Measurements from ENCODE around the gene PDC. TPM values are rescaled to one million over a fixed set of nuclear protein-coding genes. Genes with fewer than 3 reads are reported as not detected.
A peak's percentile ranks its signal among the peaks of the same experiment; 100 is the strongest.

Gene PDC
- total RNA-seq, 2 donors from 2014 or later = not detected

DNA sequence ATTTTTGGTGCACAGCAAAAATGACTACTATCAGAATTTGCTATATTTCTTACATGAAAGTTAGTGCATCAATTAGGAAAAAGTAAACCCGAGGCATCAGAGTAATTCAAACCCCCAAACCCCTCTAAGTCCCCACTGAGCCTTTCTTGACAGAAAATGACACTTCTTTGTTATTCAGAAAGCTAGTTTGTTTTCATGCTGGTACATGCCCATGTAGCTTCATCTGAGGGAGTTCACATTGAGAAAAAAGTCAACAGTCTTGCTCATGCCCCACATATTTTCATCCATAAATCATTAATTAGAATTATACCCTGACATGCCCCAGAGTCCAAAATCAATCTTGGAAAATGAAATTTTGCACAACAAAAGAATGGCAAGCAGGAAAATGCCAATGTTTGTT, 39.9 kb upstream of the PDC start:
- peaks cover 10% of the 10 kb centered on the region for H3K9me3 ChIP-seq (ENCODE audit: control insufficient read depth, low read length)
- H3K27ac Mint-ChIP-seq = no peak overlapping the region
- H3K4me3 Mint-ChIP-seq = no peak overlapping the region
- WGBS, 2 experiments (ENCODE audit: insufficient coverage in 1 of 2, insufficient read length in 1 of 2) = 53% methylated on average over 1 of the region's 1 CpG; no CpG with 5 or more reads in 1 of the 2 experiments
- no peak overlapping the region for H3K4me3 ChIP-seq (ENCODE audit: low read length)
- H3K4me1 ChIP-seq (ENCODE audit: control insufficient read depth, insufficient read depth, low read length) = no peaks in the 10 kb centered on the region
- DNase-seq = no peak
- no peaks in the 10 kb centered on the region for H3K36me3 ChIP-seq (ENCODE audit: control insufficient read depth, insufficient read depth, low read length)
- peak overlapping the region; percentile 10 for H3K27ac ChIP-seq (ENCODE audit: low read depth, low read length)
- TF ChIP-seq, protein P1, sequence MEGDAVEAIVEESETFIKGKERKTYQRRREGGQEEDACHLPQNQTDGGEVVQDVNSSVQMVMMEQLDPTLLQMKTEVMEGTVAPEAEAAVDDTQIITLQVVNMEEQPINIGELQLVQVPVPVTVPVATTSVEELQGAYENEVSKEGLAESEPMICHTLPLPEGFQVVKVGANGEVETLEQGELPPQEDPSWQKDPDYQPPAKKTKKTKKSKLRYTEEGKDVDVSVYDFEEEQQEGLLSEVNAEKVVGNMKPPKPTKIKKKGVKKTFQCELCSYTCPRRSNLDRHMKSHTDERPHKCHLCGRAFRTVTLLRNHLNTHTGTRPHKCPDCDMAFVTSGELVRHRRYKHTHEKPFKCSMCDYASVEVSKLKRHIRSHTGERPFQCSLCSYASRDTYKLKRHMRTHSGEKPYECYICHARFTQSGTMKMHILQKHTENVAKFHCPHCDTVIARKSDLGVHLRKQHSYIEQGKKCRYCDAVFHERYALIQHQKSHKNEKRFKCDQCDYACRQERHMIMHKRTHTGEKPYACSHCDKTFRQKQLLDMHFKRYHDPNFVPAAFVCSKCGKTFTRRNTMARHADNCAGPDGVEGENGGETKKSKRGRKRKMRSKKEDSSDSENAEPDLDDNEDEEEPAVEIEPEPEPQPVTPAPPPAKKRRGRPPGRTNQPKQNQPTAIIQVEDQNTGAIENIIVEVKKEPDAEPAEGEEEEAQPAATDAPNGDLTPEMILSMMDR (conservative IDR thresholded peaks at IDR 0.05) = no peak
- peaks cover 13% of the 10 kb centered on the region for H3K4me1 Mint-ChIP-seq
- no peaks in the 10 kb centered on the region for H3K27me3 Mint-ChIP-seq (ENCODE audit: insufficient read depth)
- no peaks in the 10 kb centered on the region for H3K27me3 ChIP-seq (ENCODE audit: control insufficient read depth, insufficient read depth, low read length, poor library complexity, severe bottlenecking)
- H3K9ac ChIP-seq (ENCODE audit: extremely low read depth, low read length, poor library complexity, severe bottlenecking) = no peak overlapping the region
- peaks cover 3% of the 10 kb centered on the region for H3K9me3 Mint-ChIP-seq
- no peaks in the 10 kb centered on the region for H3K36me3 Mint-ChIP-seq (ENCODE audit: low read depth)

DNA sequence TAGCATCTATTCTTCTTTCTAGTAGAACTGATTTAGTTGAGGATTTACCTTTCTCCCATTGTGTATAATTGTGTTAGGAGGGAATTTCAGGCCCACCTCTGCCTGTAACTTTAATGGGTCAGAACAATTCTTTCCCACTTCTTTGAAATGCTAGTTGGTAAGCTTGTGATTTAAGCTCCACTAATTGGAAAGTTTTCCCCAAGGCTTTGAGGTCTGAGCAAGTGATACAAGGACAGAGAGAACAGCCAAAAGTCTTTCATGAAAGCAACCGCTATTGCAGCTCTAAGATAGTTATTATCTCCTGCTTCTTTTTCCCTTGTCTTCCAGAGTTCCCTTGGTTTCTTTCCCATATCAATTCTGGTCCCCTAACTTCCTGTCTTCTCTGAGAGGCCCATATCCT, 38.7 kb upstream of the PDC start:
- Mint-ChIP-seq H3K36me3 (ENCODE audit: low read depth) (no peaks in the 10 kb centered on the region), H3K27me3 (ENCODE audit: insufficient read depth) (no peaks in the 10 kb centered on the region), H3K4me1 (peaks cover 13% of the 10 kb centered on the region), H3K4me3 (no peak overlapping the region), H3K9me3 (no peaks in the 10 kb centered on the region), H3K27ac (no peak overlapping the region)
- Histone ChIP-seq H3K4me3 (ENCODE audit: low read length) (no peak overlapping the region), H3K36me3 (ENCODE audit: control insufficient read depth, insufficient read depth, low read length) (no peaks in the 10 kb centered on the region), H3K27me3 (ENCODE audit: control insufficient read depth, insufficient read depth, low read length, poor library complexity, severe bottlenecking) (no peaks in the 10 kb centered on the region), H3K9me3 (ENCODE audit: control insufficient read depth, low read length) (no peaks in the 10 kb centered on the region), H3K9ac (ENCODE audit: extremely low read depth, low read length, poor library complexity, severe bottlenecking) (no peak overlapping the region), H3K27ac (ENCODE audit: low read depth, low read length) (no peak overlapping the region), H3K4me1 (ENCODE audit: control insufficient read depth, insufficient read depth, low read length) (no peaks in the 10 kb centered on the region)
- TF ChIP-seq, protein P1 (conservative IDR thresholded peaks at IDR 0.05) = no peak
- DNase-seq = no peak
- WGBS, 2 experiments (ENCODE audit: insufficient coverage in 1 of 2, insufficient read length in 1 of 2) = 74 to 100% methylated on average over 1 of the region's 1 CpG

DNA sequence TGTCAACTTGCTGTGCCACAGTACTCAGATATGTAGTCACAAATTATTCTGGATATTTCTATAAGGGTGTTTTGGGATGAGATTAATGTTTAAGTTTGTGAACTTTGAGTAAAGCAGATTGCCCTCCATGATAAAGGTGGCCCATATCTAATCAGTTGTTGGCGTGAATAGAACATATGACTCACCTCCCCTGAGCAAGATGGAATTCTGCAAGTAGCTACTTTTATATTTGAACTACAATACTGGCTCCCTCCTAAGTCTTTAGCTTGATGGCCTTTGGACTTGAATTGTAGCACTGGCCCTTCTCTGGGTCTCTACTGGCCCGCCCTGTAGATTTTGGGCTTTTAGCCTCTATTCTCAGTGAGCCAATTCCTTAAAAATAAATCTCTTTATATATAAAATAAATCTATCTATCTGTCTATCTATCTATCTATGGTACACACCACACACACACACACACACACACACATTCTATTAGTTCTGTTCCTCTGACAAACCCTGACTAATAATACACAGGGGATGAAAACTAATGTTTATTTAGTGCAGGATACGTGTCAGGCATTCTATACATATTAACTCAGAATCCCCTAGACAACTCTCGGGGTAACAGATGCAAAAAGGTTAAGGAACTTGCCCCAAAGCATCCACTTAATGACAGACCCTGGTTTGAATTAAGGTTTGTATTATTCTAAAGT, 37.9 kb upstream of the PDC start:
- Mint-ChIP-seq H3K36me3 (ENCODE audit: low read depth) (no peaks in the 10 kb centered on the region), H3K9me3 (no peaks in the 10 kb centered on the region), H3K27ac (no peak overlapping the region), H3K4me1 (peaks cover 13% of the 10 kb centered on the region), H3K4me3 (no peak overlapping the region), H3K27me3 (ENCODE audit: insufficient read depth) (no peaks in the 10 kb centered on the region)
- TF ChIP-seq, protein P1 (conservative IDR thresholded peaks at IDR 0.05) = no peak
- 94% methylated on average over 4 of the region's 4 CpGs; no CpG with 5 or more reads in 1 of the 2 experiments for whole genome bisulfite sequencing, 2 experiments (ENCODE audit: insufficient coverage in 1 of 2, insufficient read length in 1 of 2)
- H3K9ac ChIP-seq (ENCODE audit: extremely low read depth, low read length, poor library complexity, severe bottlenecking) = no peak overlapping the region
- no peak for DNase-seq
- no peaks in the 10 kb centered on the region for H3K27me3 ChIP-seq (ENCODE audit: control insufficient read depth, insufficient read depth, low read length, poor library complexity, severe bottlenecking)
- H3K4me1 ChIP-seq (ENCODE audit: control insufficient read depth, insufficient read depth, low read length) = no peaks in the 10 kb centered on the region
- no peaks in the 10 kb centered on the region for H3K36me3 ChIP-seq (ENCODE audit: control insufficient read depth, insufficient read depth, low read length)
- no peak overlapping the region for H3K4me3 ChIP-seq (ENCODE audit: low read length)
- no peaks in the 10 kb centered on the region for H3K9me3 ChIP-seq (ENCODE audit: control insufficient read depth, low read length)
- no peak overlapping the region for H3K27ac ChIP-seq (ENCODE audit: low read depth, low read length)
